Tibial nerve (tissue), 4 donors: Measurements from ENCODE around the gene OGFR. TPM values are rescaled to one million over a fixed set of nuclear protein-coding genes. Genes with fewer than 3 reads are reported as not detected.
A peak's percentile ranks its signal among the peaks of the same experiment; 100 is the strongest.

Experiments used
- DNase-seq, 2 donors: peaks; one replicate each; pipeline ENCODE4 v3.0.0-alpha.2; 2019; ENCODE audit warnings: low spot score in 2 of 2
- H3K27ac ChIP-seq, 4 donors: fragments of 200-600 bp; sonication (generic) in 3 of 4; one replicate each; pipeline ENCODE4 v1.5.1; 2017 to 2019; ENCODE audit warnings: mild to moderate bottlenecking in 1 of 4
- H3K27me3 ChIP-seq, 2 donors: fragments of 200-600 bp; sonication (generic) in 1 of 2; one replicate each; pipeline versions ENCODE4 v1.5.1 to v1.6.0; 2017 to 2019
- H3K36me3 ChIP-seq, 3 donors: fragments of 200-600 bp; sonication (generic); one replicate each; pipeline ENCODE4 v1.5.1; 2018 to 2019
- H3K4me1 ChIP-seq, 4 donors: fragments of 200-600 bp; sonication (generic) in 3 of 4; one replicate each; pipeline ENCODE4 v1.5.1; 2017 to 2019
- H3K4me3 ChIP-seq, 4 donors: fragments of 200-600 bp; sonication (generic) in 3 of 4; one replicate each; pipeline ENCODE4 v1.5.1; 2017 to 2019; ENCODE audit warnings: mild to moderate bottlenecking in 1 of 4, moderate library complexity in 1 of 4
- H3K9me3 ChIP-seq, 4 donors: fragments of 200-600 bp; sonication (generic) in 3 of 4; one replicate each; pipeline ENCODE4 v1.5.1; 2017 to 2019
- EP300 ChIP-seq, 2 donors: sonication (generic); formaldehyde crosslinking; IDR thresholded peaks; one replicate each; pipeline ENCODE4 v1.6.1; 2017; ENCODE audit warnings: antibody characterized with exemption in 2 of 2, mild to moderate bottlenecking in 1 of 2
- POLR2A ChIP-seq, 2 donors: fragments of 450-650 bp; IDR thresholded peaks; one replicate each; pipeline ENCODE4 v1.6.1; 2017; ENCODE audit warnings: antibody characterized with exemption in 2 of 2, mild to moderate bottlenecking in 2 of 2, moderate library complexity in 2 of 2
- WGBS, 2 donors: methylation state at CpG; one replicate each; pipeline ENCODE4 v1.1.5; 2018; 5-methylcytosine and 5-hydroxymethylcytosine counted together
- total RNA-seq, 4 donors: library from RNA; depleted of rRNA; stranded (reverse); fragments of >200 nt; gene quantifications; one replicate each; pipeline ENCODE4 v1.1.0, GENCODE V29; 2016
- TF ChIP-seq, protein P1 (sequence below), 5 experiments: fragments of 200-600 bp in 3 of 5; fragments of 450-650 bp in 2 of 5; sonication (generic) in 3 of 5; IDR thresholded peaks; one replicate each; pipeline ENCODE4 v1.5.1; 2016 to 2019; ENCODE audit warnings: antibody characterized with exemption in 5 of 5, mild to moderate bottlenecking in 3 of 5, moderate library complexity in 2 of 5

OGFR gene
- total RNA-seq, 4 donors from 2014 or later: 67.1 to 108 (median 80.8) TPM

DNA sequence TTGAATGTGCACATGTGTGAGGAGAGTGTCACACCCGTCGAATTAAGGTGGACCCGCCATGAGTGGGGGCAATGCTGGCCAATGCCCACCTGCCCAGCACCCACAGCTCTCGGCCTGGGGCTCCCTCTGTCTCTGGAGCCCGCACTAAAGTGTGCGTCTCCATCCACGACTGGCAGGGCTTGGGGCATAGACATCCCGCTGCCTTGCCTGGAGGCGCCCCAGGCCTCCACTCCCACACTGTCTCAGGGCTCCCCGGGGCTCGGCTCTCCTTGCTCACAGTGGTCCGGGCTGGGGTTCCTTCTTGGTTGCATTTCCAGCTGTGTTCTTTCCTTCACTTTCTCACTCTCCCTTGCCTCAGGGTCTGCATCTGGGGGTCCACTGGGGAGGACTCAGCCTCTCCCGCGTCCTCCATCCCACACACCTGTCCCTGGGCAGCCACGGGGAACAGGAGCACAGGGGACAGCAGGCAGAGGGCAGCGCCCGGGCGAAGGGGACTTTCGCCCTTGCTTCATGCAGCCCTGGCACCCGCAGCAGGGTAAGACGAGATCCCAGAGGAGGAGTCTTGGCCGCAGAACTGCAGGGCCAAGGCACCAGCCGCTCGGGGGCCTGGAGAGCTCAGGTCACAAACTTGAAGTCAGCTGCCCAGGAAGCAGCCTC lies 28.5 kb upstream of the OGFR start:
- Histone ChIP-seq H3K4me1 (peaks cover 0 to 12% (median 0%) of the 10 kb centered on the region in 4 donors), H3K9me3 (no peaks in the 10 kb centered on the region), H3K27me3 (peaks cover 0 to 11% of the 10 kb centered on the region in 2 donors), H3K36me3 (no peaks in the 10 kb centered on the region), H3K27ac (peak overlapping the region in 1 of 4 donors; percentile 45), H3K4me3 (no peak overlapping the region)
- TF ChIP-seq POLR2A (IDR thresholded peaks at IDR 0.05) (no peak), EP300 (IDR thresholded peaks at IDR 0.05) (no peak)
- TF ChIP-seq, protein P1, sequence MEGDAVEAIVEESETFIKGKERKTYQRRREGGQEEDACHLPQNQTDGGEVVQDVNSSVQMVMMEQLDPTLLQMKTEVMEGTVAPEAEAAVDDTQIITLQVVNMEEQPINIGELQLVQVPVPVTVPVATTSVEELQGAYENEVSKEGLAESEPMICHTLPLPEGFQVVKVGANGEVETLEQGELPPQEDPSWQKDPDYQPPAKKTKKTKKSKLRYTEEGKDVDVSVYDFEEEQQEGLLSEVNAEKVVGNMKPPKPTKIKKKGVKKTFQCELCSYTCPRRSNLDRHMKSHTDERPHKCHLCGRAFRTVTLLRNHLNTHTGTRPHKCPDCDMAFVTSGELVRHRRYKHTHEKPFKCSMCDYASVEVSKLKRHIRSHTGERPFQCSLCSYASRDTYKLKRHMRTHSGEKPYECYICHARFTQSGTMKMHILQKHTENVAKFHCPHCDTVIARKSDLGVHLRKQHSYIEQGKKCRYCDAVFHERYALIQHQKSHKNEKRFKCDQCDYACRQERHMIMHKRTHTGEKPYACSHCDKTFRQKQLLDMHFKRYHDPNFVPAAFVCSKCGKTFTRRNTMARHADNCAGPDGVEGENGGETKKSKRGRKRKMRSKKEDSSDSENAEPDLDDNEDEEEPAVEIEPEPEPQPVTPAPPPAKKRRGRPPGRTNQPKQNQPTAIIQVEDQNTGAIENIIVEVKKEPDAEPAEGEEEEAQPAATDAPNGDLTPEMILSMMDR (IDR thresholded peaks at IDR 0.05): no peak
- WGBS, 2 donors: 86 to 88% methylated on average over 23 to 24 of the region's 24 CpGs
- no peak for DNase-seq

DNA sequence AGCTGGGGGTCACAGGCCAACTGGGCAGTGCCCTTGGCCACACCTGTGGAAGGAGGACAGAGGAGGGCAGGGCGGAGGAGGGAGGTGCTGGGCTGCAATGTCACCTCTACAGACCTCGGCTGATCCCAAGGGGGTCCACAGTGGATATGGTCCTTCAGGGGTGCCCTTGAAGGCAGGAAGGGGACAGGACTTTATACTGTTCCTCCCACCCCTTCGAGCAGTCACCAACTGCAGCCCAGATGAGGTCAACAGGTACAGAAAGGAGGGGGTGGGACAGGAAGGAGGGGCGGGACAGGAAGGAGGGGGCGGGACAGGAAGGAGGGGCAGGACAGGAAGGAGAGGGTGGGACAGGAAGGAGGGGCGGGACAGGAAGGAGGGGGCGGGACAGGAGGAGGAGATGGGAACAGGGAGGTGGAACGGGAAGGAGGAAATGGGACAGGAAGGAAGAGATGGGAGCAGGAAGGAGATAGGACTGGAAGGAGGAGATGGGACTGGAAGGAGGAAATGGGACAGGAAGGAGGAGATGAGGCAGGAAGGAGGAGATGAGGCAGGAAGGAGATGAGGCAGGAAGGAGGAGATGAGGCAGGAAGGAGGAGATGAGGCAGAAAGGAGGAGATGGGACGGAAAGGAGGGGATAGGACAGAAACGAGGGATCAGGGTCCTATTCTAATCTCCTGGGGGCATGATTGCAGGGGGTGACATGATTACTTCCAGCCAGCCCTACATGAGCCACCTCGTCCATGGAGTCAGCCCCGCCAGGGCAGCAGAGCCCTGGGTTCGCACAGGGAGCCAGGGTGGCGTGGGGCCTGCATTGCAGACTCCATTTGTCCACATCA lies 27.7 kb upstream of the OGFR start:
- Histone ChIP-seq H3K27me3 (peaks cover 0 to 3% of the 10 kb centered on the region in 2 donors), H3K36me3 (no peaks in the 10 kb centered on the region), H3K4me1 (peaks cover 0 to 12% (median 0%) of the 10 kb centered on the region in 4 donors), H3K27ac (peak overlapping the region in 1 of 4 donors; percentile 45), H3K4me3 (no peak overlapping the region), H3K9me3 (no peaks in the 10 kb centered on the region)
- no peak for TF ChIP-seq EP300 (IDR thresholded peaks at IDR 0.05)
- TF ChIP-seq, protein P1 (IDR thresholded peaks at IDR 0.05): no peak
- TF ChIP-seq POLR2A (IDR thresholded peaks at IDR 0.05): no peak
- no peak for DNase-seq
- WGBS, 2 donors: 66 to 70% methylated on average over 13 to 14 of the region's 14 CpGs

DNA sequence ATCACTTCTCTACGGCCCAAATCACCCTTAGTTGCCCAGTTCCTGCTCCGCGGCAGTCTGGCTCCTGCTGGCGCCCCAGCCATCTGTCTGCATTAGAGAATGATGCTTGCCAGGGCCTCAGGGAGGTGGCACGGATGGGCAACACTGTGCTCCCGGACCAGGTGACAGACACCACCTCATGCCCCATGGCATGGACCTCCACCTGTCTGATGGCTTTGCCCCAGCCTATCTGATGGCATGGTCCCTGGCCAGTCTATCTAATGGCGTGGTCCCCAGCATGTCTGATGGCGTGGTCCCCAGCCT lies 27.2 kb upstream of the OGFR start:
- no peak overlapping the region for H3K4me3 ChIP-seq
- no peaks in the 10 kb centered on the region for H3K9me3 ChIP-seq
- WGBS, 2 donors: 89 to 91% methylated on average over 6 to 8 of the region's 8 CpGs
- no peak for TF ChIP-seq POLR2A (IDR thresholded peaks at IDR 0.05)
- TF ChIP-seq, protein P1 (IDR thresholded peaks at IDR 0.05): no peak
- no peaks in the 10 kb centered on the region for H3K36me3 ChIP-seq
- H3K27me3 ChIP-seq: no peaks in the 10 kb centered on the region
- no peak for DNase-seq
- H3K4me1 ChIP-seq: peaks cover 0 to 12% (median 0%) of the 10 kb centered on the region in 4 donors
- no peak overlapping the region for H3K27ac ChIP-seq

DNA sequence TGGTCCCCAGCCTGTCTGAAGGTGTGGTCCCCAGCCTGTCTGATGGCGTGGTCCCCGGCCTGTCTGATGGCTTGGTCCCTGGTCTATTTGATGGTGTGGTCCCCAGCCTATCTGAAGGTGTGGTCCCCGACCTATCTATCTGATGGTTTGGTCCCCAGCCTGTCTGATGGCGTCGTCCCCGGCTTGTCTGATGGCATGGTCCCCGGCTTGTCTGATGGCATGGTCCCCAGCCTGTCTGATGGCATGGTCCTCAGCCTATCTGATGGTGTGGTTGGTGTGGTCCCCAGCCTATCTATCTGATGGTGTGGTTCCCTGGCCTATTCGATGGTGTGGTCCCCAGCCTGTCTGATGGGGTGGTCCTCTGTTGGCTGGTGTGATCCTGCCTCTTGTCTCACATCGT lies 26.6 kb upstream of the OGFR start:
- TF ChIP-seq POLR2A (IDR thresholded peaks at IDR 0.05) (no peak), EP300 (IDR thresholded peaks at IDR 0.05) (no peak)
- TF ChIP-seq, protein P1 (IDR thresholded peaks at IDR 0.05): no peak
- Histone ChIP-seq H3K27ac (no peak overlapping the region), H3K4me1 (peaks cover 0 to 12% (median 0%) of the 10 kb centered on the region in 4 donors), H3K36me3 (no peaks in the 10 kb centered on the region), H3K9me3 (no peaks in the 10 kb centered on the region), H3K4me3 (no peak overlapping the region), H3K27me3 (no peaks in the 10 kb centered on the region)
- DNase-seq: no peak
- WGBS, 2 donors: 91 to 96% methylated on average over 6 to 9 of the region's 9 CpGs
